HFF-Myc (cell line): ENCODE results near the gene S1PR3.

Source experiments
- DNase-seq: peaks from one replicate; pipeline ENCODE4 v3.0.0-alpha.2; 2011; ENCODE audit warnings: low read depth; ENCODE audit errors: extremely low read depth
- H3K4me3 ChIP-seq: replicated peaks from 2 replicates; pipeline ENCODE4 v1.5.1; 2011; ENCODE audit warnings: low read depth, mild to moderate bottlenecking, control low read depth, low read length
- CTCF ChIP-seq: IDR thresholded peaks from 2 replicates; pipeline ENCODE4 v1.5.1; 2012; ENCODE audit warnings: mild to moderate bottlenecking, low read depth, low read length, control low read depth; ENCODE audit errors: missing control alignments

The S1PR3 gene

DNA sequence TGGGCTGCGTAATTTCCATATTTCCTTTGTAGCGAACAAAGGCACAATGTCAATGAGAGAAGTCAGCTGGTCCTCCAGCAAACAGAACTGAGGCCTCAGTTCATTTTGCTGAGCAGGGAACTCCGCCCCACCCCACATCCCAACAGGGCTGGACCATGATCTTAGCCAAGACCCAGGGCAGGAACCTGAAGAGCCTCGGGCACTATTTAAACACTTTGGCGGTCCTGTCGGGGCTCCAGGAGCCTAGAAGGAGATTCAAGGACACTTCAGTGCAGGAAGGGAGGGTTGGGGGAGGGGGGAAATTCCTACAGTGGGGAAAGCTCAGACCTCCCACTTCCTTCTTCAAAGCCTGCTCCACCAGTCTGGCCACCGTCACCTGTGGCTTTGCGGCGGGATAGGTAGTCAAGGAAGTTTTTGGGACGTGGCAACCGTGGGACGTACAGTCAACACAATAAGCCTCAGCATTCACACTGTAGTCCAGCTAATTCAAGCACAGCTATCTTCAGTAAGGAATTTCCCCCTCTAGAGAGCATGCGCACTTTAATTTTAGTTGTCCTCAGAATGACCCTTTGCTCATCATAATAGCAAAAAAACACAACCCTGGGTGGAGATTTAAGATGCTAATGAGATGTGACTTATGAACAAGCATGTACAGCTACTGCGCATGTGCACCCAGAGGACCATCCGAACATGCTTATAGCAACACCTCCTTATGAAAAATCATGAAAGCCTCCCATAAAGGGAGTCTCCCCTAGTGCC lies 30.9 kb downstream of the S1PR3 start:
- DNase-seq = no peak
- TF ChIP-seq CTCF = no peak
- H3K4me3 ChIP-seq = no peak overlapping the region

DNA sequence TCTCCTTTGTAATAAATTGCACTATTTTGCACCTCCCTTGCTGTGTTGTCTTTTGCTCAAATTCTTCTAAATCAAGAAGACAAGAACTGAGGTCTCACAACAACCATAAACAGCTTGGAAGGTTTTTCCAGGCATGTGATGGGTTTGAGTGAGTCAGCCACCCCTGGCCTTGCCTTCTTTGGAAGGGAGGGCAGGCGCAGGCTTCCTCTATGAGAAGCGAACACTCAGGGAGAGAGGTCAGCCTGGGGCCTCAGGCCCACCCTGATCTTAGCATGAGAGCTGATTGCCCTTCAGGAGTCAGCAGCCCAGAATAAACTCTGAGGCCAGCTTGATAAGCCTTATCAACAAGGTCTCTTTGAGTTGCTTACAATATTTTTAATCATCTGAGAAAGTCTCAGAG lies 31.6 kb downstream of the S1PR3 start:
- no peak for DNase-seq
- H3K4me3 ChIP-seq = no peak overlapping the region
- no peak for TF ChIP-seq CTCF

DNA sequence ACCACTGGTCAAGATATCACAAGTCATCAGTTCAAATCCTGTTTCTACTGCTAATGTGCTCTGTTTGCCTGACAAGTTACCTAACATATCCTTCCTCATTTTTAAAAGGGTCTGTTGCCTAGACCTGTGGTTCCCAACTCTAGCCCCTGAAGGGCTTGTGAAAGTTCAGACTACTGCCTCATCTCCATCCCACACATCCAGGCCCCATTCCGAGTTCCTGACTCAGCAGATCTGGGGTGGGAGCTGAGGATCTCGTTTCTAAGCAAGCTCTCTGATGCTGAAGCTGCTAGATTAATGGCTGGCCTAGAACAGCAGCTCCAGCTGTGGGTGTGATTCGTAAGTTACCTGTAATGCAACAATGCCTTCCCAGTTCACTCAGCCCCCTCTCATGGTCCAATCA lies 32.5 kb downstream of the S1PR3 start:
- DNase-seq = no peak
- H3K4me3 ChIP-seq = no peak overlapping the region
- TF ChIP-seq CTCF = no peak

GRCh38 chr9:89024727-89025126 lies 33.5 kb downstream of the S1PR3 start:
- DNase-seq = no peak
- no peak for TF ChIP-seq CTCF
- H3K4me3 ChIP-seq = no peak overlapping the region

DNA sequence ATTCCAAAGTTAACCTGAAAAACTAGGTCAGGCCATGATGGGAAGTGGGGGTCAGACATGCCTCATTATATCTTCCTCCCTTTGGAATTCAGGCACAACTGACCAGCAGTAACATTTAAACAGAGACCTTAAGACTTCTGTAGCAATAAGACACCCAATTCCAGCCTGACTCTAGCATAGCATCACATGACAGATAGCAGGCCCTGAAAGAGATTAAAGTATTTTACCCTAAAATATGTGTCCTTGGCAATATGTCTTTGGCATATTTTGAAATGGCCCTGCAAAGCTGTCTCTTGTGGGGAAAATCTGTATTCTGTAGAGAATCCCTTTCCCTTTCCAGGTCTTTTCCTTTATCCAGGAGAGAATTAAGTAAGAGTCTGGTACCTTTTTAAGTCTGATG lies 34.3 kb downstream of the S1PR3 start:
- H3K4me3 ChIP-seq = no peak overlapping the region
- TF ChIP-seq CTCF = no peak
- no peak for DNase-seq

- DNase-seq = no peak
- no peak overlapping the region for H3K4me3 ChIP-seq
- TF ChIP-seq CTCF = no peak
Measured at GRCh38 chr9:89026876-89027275, 35.6 kb downstream of the S1PR3 start.

DNA sequence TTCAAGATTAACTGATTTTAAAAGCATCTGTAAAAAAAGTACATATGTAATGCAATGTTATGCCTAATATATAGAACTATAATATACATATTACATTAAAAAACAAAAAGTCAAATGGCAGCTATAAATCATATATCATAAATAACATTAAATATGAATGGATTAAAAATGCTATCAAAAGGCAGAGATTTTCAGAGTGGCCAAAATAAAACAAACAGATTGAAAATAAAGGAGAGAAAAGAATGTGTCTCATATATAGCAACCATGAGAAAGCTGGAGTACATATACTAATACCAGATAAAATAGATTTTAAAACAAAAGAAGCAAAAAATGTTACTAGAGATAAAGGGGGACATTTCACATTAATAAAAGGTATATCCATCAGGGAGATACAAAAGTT lies 38.5 kb downstream of the S1PR3 start:
- no peak for TF ChIP-seq CTCF
- no peak for DNase-seq

More for the DNA sequence above, 38.5 kb downstream of the S1PR3 start:
- no peak overlapping the region for H3K4me3 ChIP-seq
